HG02981 (cell line): Measurements from ENCODE around the gene RNASE3.
"Not testable (repeated sequence)": the region's sequence is repeated elsewhere in the genome, so short reads cannot be mapped to it uniquely, and the experiment has no call there.

ENCODE experiments used
- ATAC-seq: cut with Tn5 transposase; IDR thresholded peaks from one replicate; pipeline ENCODE4 v1.9.1; 2021; ENCODE audit warnings: mild to moderate bottlenecking, moderate library complexity; ENCODE audit not compliant: unreplicated experiment

RNASE3 gene

GRCh38 chr14:20910822-20911221 is 19.6 kb downstream of the RNASE3 start:
- ATAC-seq, result not testable (repeated sequence)

- ATAC-seq, result not testable (repeated sequence)
Observed at GRCh38 chr14:20919038-20919756, 28.0 kb downstream of the RNASE3 start.

GRCh38 chr14:20923766-20924297 is 32.6 kb downstream of the RNASE3 start:
- ATAC-seq, result not testable (repeated sequence)

GRCh38 chr14:20934148-20934762 is 43.1 kb downstream of the RNASE3 start:
- ATAC-seq, result no peak

- ATAC-seq, result no peak
Observed at GRCh38 chr14:20935303-20935984, 44.3 kb downstream of the RNASE3 start.
